B cell (primary cell): ENCODE data around the gene KRTAP10-1. TPM values are rescaled to one million over a fixed set of nuclear protein-coding genes. Genes with fewer than 3 reads are reported as not detected.

ENCODE experiments used
- ATAC-seq: fragments of 200-7000 bp; cut with Tn5 transposase; one replicate; pipeline ENCODE4 v1.10.0; 2021; ENCODE audit warnings: low read depth, mild to moderate bottlenecking, moderate number of reproducible peaks, moderate library complexity
- CTCF ChIA-PET: fragments of 350-600 bp; sonication (Branson Sonifier 250); formaldehyde crosslinking; loops from one replicate; lab custom pipeline; 2021; ENCODE audit warnings: antibody characterized with exemption, inconsistent platforms; lab: Charles Lee
- POLR2A ChIA-PET: fragments of 350-600 bp; sonication (Branson Sonifier 250); formaldehyde crosslinking; loops from one replicate; lab custom pipeline; 2021; ENCODE audit warnings: antibody characterized with exemption; lab: Charles Lee
- DNase-seq: peaks from one replicate; pipeline ENCODE4 v3.0.0; 2013
- H2AFZ ChIP-seq: 2 replicates; pipeline ENCODE4 v1.6.1; 2012; ENCODE audit warnings: mild to moderate bottlenecking, low read depth, low read length; ENCODE audit not compliant: insufficient read depth, poor library complexity, severe bottlenecking
- H3K27ac ChIP-seq, 2 donors: 1 replicate in 1 of 2; 2 replicates in 1 of 2; pipeline ENCODE4 v1.5.1; 2012 to 2013; ENCODE audit warnings: low read length in 2 of 2, mild to moderate bottlenecking in 2 of 2, moderate library complexity in 1 of 2
- H3K27me3 ChIP-seq, 4 experiments: fragments of 200-600 bp in 1 of 4; sonication (generic) in 1 of 4; replicated peaks in 1 of 4; 1 replicate in 2 of 4; 2 replicates in 2 of 4; pipeline versions ENCODE4 v1.6.1 to v1.7.0; 2013 to 2016; ENCODE audit warnings: low read length in 3 of 4, mild to moderate bottlenecking in 2 of 4, mixed read lengths in 1 of 4, moderate library complexity in 1 of 4; ENCODE audit not compliant: insufficient read depth in 4 of 4, control insufficient read depth in 3 of 4; ENCODE audit errors: control extremely low read depth in 1 of 4
- H3K36me3 ChIP-seq, 2 experiments: replicated peaks in 1 of 2; 1 replicate in 1 of 2; 2 replicates in 1 of 2; pipeline versions ENCODE4 v1.6.1 to v1.7.1; 2013; ENCODE audit warnings: low read length in 1 of 2; ENCODE audit not compliant: insufficient read depth in 2 of 2, control insufficient read depth in 1 of 2; ENCODE audit errors: control extremely low read depth in 1 of 2, extremely low read depth in 1 of 2
- H3K4me1 ChIP-seq, 2 donors: fragments of 200-600 bp in 1 of 2; sonication (generic) in 1 of 2; 1 replicate in 1 of 2; 2 replicates in 1 of 2; pipeline versions ENCODE4 v1.5.1 to v1.6.1; 2013 to 2017; ENCODE audit warnings: low read length in 2 of 2; ENCODE audit not compliant: control insufficient read depth in 2 of 2, insufficient read depth in 2 of 2
- H3K4me2 ChIP-seq: replicated peaks from 2 replicates; pipeline ENCODE3; 2012; ENCODE audit warnings: mild to moderate bottlenecking, low read depth, low read length; ENCODE audit not compliant: poor library complexity, severe bottlenecking
- H3K4me3 ChIP-seq, 5 experiments: fragments of 200-600 bp in 1 of 5; sonication (generic) in 1 of 5; 1 replicate in 3 of 5; 2 replicates in 2 of 5; pipeline versions ENCODE4 v1.5.1 to v1.7.0; 2011 to 2016; ENCODE audit warnings: low read length in 4 of 5, mild to moderate bottlenecking in 4 of 5, low read depth in 2 of 5, control low read depth in 1 of 5, moderate library complexity in 1 of 5; ENCODE audit not compliant: insufficient read depth in 1 of 5; ENCODE audit errors: control extremely low read depth in 1 of 5, extremely low read depth in 1 of 5
- H3K79me2 ChIP-seq: fragments of 200-600 bp; sonication (generic); one replicate; pipeline ENCODE4 v1.6.0; 2016; ENCODE audit warnings: low read length; ENCODE audit not compliant: control insufficient read depth, insufficient read depth
- H3K9ac ChIP-seq: fragments of 200-600 bp; sonication (generic); 2 replicates; pipeline ENCODE4 v1.6.1; 2017; ENCODE audit warnings: mild to moderate bottlenecking, low read length, moderate library complexity
- H3K9me3 ChIP-seq, 3 donors: one replicate each; pipeline versions ENCODE4 v1.6.1 to v1.7.1; 2013; ENCODE audit warnings: low read length in 2 of 3; ENCODE audit not compliant: control insufficient read depth in 2 of 3, insufficient read depth in 1 of 3; ENCODE audit errors: control extremely low read depth in 1 of 3
- H4K20me1 ChIP-seq: 2 replicates; pipeline ENCODE4 v1.6.0; 2012; ENCODE audit warnings: mild to moderate bottlenecking, low read length; ENCODE audit not compliant: insufficient read depth, control insufficient read depth, poor library complexity, severe bottlenecking
- H3K27ac Mint-ChIP-seq: one replicate; pipeline ENCODE4 v1.8.0; 2021; ENCODE audit warnings: mixed read lengths
- H3K27me3 Mint-ChIP-seq: one replicate; pipeline ENCODE4 v1.8.0; 2021; ENCODE audit warnings: mixed read lengths
- H3K4me1 Mint-ChIP-seq: one replicate; pipeline ENCODE4 v1.8.0; 2021; ENCODE audit warnings: mixed read lengths
- H3K4me3 Mint-ChIP-seq: one replicate; pipeline ENCODE4 v1.8.0; 2021; ENCODE audit warnings: mixed read lengths
- H3K9me3 Mint-ChIP-seq: one replicate; pipeline ENCODE4 v1.8.0; 2022; ENCODE audit warnings: mixed read lengths; ENCODE audit not compliant: insufficient read depth
- EZH2 ChIP-seq: IDR thresholded peaks from 2 replicates; pipeline ENCODE4 v1.6.1; 2012; ENCODE audit warnings: borderline replicate concordance, low read depth, mild to moderate bottlenecking, moderate library complexity, low read length; ENCODE audit not compliant: insufficient read depth, poor library complexity, severe bottlenecking
- WGBS: methylation state at CpG from one replicate; pipeline ENCODE4 v1.1.5; 2013; ENCODE audit warnings: missing lambda C conversion rate; ENCODE audit not compliant: insufficient coverage; 5-methylcytosine and 5-hydroxymethylcytosine counted together
- intact Hi-C: fragments of 100-400 bp; cut with micrococcal nuclease; formaldehyde crosslinking; loops from one replicate; pipeline ENCODE4 v1.10.0; 2022
- polyA plus RNA-seq: library from polyadenylated mRNA; depleted of rRNA; stranded (reverse); fragments of >200 nt; gene quantifications from 2 replicates; pipeline ENCODE4 v1.2.3, GENCODE V29; 2012
- total RNA-seq, 2 donors: library from RNA; stranded (reverse); fragments of 120-200 nt in 1 of 2; gene quantifications; 1 replicate in 1 of 2; 2 replicates in 1 of 2; pipeline versions ENCODE4 v1.2.3 to v1.2.4, GENCODE V29; 2013 to 2022
- TF ChIP-seq, protein P1 (sequence below): fragments of 200-600 bp; IDR thresholded peaks from one replicate; pipeline ENCODE4 v1.8.0; 2022; ENCODE audit warnings: antibody characterized with exemption, mild to moderate bottlenecking

KRTAP10-1 gene
- total and polyA plus RNA-seq, 2 donors (not counting 1 experiment from before 2014, with no cell fraction given) = not detected

GRCh38 chr21:44569861-44570517 is 30.0 kb upstream of the KRTAP10-1 start:
- intact Hi-C loops = loop anchor here (5.0 kb wide), 1 partner anchor 542 kb away; no protein-coding TSS in a partner anchor
- H3K27me3 ChIP-seq = peaks cover 0 to 2% (median 0%) of the 10 kb centered on the region in 4 experiments
- H3K9me3 Mint-ChIP-seq = peaks cover 2% of the 10 kb centered on the region
- no peak for TF ChIP-seq EZH2
- TF ChIP-seq, protein P1, sequence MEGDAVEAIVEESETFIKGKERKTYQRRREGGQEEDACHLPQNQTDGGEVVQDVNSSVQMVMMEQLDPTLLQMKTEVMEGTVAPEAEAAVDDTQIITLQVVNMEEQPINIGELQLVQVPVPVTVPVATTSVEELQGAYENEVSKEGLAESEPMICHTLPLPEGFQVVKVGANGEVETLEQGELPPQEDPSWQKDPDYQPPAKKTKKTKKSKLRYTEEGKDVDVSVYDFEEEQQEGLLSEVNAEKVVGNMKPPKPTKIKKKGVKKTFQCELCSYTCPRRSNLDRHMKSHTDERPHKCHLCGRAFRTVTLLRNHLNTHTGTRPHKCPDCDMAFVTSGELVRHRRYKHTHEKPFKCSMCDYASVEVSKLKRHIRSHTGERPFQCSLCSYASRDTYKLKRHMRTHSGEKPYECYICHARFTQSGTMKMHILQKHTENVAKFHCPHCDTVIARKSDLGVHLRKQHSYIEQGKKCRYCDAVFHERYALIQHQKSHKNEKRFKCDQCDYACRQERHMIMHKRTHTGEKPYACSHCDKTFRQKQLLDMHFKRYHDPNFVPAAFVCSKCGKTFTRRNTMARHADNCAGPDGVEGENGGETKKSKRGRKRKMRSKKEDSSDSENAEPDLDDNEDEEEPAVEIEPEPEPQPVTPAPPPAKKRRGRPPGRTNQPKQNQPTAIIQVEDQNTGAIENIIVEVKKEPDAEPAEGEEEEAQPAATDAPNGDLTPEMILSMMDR = no peak
- no peak overlapping the region for H3K4me3 Mint-ChIP-seq
- no peak overlapping the region for H3K4me2 ChIP-seq
- DNase-seq (no peak), ATAC-seq (no peak)
- H3K9ac ChIP-seq = no peak overlapping the region
- 89% methylated on average over 11 of the region's 12 CpGs for WGBS
- ChIA-PET POLR2A (no interaction called here), CTCF (no interaction called here)
- H3K4me1 ChIP-seq = peaks cover 12 to 18% of the 10 kb centered on the region in 2 donors
- no peak overlapping the region for H3K27ac ChIP-seq
- H3K27ac Mint-ChIP-seq = no peak overlapping the region
- H3K4me1 Mint-ChIP-seq = peaks cover 20% of the 10 kb centered on the region
- peaks cover 27% of the 10 kb centered on the region for H3K27me3 Mint-ChIP-seq
- no peaks in the 10 kb centered on the region for H3K79me2 ChIP-seq
- H2AFZ ChIP-seq = no peak overlapping the region
- peaks cover 0 to 18% (median 2%) of the 10 kb centered on the region in 3 donors for H3K9me3 ChIP-seq
- no peaks in the 10 kb centered on the region for H3K36me3 ChIP-seq
- no peaks in the 10 kb centered on the region for H4K20me1 ChIP-seq
- H3K4me3 ChIP-seq = no peak overlapping the region
